Chondrocyte (in vitro differentiated cells): ENCODE measurements around the gene PDE3B. TPM values are rescaled to one million over a fixed set of nuclear protein-coding genes. Genes with fewer than 3 reads are reported as not detected.
"Not testable (repeated sequence)": the region's sequence is repeated elsewhere in the genome, so short reads cannot be mapped to it uniquely, and the experiment has no call there.

Source experiments
- DNase-seq: peaks from one replicate; pipeline ENCODE4 v3.0.0; 2021; ENCODE audit warnings: mixed read lengths, low spot score
- H3K27ac Mint-ChIP-seq: one replicate; pipeline ENCODE4 v1.8.0; 2021; ENCODE audit warnings: mild to moderate bottlenecking, moderate library complexity, mixed read lengths; ENCODE audit not compliant: unreplicated experiment
- H3K27me3 Mint-ChIP-seq: 2 replicates; pipeline ENCODE4 v1.8.0; 2021; ENCODE audit warnings: low read depth, mixed read lengths
- H3K36me3 Mint-ChIP-seq: 2 replicates; pipeline ENCODE4 v1.8.0; 2021; ENCODE audit warnings: low read depth, mixed read lengths
- H3K4me1 Mint-ChIP-seq: 2 replicates; pipeline ENCODE4 v1.8.0; 2021; ENCODE audit warnings: low read depth, mild to moderate bottlenecking, mixed read lengths
- H3K4me3 Mint-ChIP-seq: one replicate; pipeline ENCODE4 v1.8.0; 2021; ENCODE audit warnings: mild to moderate bottlenecking, moderate library complexity, mixed read lengths; ENCODE audit not compliant: unreplicated experiment
- H3K9me3 Mint-ChIP-seq: 2 replicates; pipeline ENCODE4 v1.8.0; 2021; ENCODE audit warnings: low read depth, mixed read lengths
- CTCF ChIP-seq: fragments of 200-600 bp; sonication (generic); IDR thresholded peaks from 2 replicates; pipeline ENCODE4 v1.5.0; 2021; ENCODE audit warnings: antibody characterized with exemption, mild to moderate bottlenecking, moderate library complexity
- total RNA-seq: library from RNA; stranded (reverse); gene quantifications from 3 replicates; pipeline ENCODE4 v1.2.1, GENCODE V29; 2021

The PDE3B gene
- total RNA-seq, 1 donor from 2014 or later = 0.47 TPM

DNA sequence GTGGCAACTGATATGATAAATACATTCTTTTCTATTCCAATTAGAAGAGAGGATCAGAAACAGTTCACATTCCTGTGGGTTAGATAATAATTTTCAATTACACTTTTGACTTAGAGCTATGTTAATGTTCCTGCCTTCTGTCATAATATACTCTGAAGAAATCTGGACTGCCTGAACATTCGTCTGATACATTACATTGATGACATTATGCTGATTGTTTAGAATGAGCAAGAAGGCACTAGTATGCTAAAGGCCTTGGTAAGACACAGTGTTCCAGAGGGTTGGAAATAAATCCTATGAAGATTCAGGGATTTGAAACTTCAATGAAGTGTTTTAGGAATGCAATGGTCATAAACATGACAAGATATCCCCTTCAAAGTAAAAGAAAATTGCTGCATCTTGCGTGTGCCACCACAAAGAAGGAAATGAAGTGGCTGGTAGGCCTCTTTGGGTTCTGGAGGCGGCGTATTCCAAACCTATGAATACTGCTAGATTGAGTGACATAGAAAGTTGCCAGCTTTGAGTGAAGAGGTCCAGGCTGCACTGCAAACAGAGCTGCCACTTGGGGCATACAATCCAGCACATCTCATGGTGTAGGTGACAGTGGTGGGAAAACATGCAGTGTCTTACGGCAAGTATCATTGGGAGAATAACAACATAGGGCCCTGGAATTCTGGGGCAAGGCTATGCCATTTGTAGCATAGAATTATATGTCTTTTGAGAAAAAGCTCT lies 21.2 kb upstream of the PDE3B start:
- H3K27me3 Mint-ChIP-seq = no peaks in the 10 kb centered on the region

DNA sequence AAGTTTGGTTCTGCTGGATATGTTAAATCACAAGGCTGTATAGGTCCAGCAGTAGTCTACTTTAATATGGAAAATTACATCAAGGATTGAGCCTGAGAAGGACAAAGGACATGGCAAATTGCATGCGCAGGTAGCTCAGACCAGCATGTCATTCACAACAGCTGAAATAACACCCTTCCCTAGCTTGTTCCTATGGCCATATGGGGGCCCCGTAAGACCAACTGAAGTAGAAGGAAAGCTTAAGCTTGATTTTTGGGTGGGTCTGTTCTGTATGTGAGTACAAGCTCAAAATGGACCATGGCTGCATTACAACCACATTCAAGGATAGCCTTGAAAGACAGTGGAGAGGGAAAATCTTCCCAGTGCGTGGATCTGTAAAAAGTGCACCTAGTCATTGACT lies 20.6 kb upstream of the PDE3B start:
- no peaks in the 10 kb centered on the region for H3K27me3 Mint-ChIP-seq
- no peak for TF ChIP-seq CTCF
- no peaks in the 10 kb centered on the region for H3K36me3 Mint-ChIP-seq
- no peaks in the 10 kb centered on the region for H3K4me1 Mint-ChIP-seq
- H3K9me3 Mint-ChIP-seq = no peaks in the 10 kb centered on the region
- DNase-seq = no peak
- H3K27ac Mint-ChIP-seq = no peak overlapping the region
- no peak overlapping the region for H3K4me3 Mint-ChIP-seq

More for the DNA sequence above, 21.2 kb upstream of the PDE3B start:
- Mint-ChIP-seq H3K4me3 (no peak overlapping the region), H3K9me3 (no peaks in the 10 kb centered on the region), H3K4me1 (no peaks in the 10 kb centered on the region), H3K36me3 (no peaks in the 10 kb centered on the region), H3K27ac (no peak overlapping the region)
- no peak for TF ChIP-seq CTCF
- no peak for DNase-seq

GRCh38 chr11:14625586-14626205 lies 17.9 kb upstream of the PDE3B start:
- no peak for TF ChIP-seq CTCF
- no peaks in the 10 kb centered on the region for H3K27me3 Mint-ChIP-seq
- no peaks in the 10 kb centered on the region for H3K4me1 Mint-ChIP-seq
- no peak for DNase-seq
- no peaks in the 10 kb centered on the region for H3K9me3 Mint-ChIP-seq
- H3K27ac Mint-ChIP-seq = no peak overlapping the region
- no peak overlapping the region for H3K4me3 Mint-ChIP-seq
- H3K36me3 Mint-ChIP-seq = no peaks in the 10 kb centered on the region

DNA sequence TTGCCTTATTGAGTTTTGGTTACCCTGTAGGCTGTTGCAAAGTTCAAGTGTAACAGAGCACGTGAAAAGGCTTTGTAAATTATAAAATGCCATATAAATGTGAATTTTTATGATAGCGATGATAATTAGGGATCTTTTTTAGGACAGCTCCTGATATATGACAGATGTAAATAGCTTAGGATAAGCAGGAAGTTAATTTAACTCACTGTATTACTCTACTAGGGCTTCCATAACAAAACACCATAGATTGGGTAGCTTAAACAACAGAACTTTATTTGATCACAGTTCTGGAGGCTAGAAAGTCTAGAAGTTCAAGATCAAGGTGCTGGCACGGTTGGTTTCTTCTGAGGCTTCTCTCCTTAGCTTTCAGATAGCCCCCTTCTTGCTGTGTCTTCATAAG lies 17.0 kb upstream of the PDE3B start:
- no peak for TF ChIP-seq CTCF
- no peaks in the 10 kb centered on the region for H3K4me1 Mint-ChIP-seq
- DNase-seq = no peak
- no peaks in the 10 kb centered on the region for H3K36me3 Mint-ChIP-seq
- no peaks in the 10 kb centered on the region for H3K27me3 Mint-ChIP-seq
- H3K9me3 Mint-ChIP-seq = no peaks in the 10 kb centered on the region
- no peak overlapping the region for H3K27ac Mint-ChIP-seq
- no peak overlapping the region for H3K4me3 Mint-ChIP-seq

DNA sequence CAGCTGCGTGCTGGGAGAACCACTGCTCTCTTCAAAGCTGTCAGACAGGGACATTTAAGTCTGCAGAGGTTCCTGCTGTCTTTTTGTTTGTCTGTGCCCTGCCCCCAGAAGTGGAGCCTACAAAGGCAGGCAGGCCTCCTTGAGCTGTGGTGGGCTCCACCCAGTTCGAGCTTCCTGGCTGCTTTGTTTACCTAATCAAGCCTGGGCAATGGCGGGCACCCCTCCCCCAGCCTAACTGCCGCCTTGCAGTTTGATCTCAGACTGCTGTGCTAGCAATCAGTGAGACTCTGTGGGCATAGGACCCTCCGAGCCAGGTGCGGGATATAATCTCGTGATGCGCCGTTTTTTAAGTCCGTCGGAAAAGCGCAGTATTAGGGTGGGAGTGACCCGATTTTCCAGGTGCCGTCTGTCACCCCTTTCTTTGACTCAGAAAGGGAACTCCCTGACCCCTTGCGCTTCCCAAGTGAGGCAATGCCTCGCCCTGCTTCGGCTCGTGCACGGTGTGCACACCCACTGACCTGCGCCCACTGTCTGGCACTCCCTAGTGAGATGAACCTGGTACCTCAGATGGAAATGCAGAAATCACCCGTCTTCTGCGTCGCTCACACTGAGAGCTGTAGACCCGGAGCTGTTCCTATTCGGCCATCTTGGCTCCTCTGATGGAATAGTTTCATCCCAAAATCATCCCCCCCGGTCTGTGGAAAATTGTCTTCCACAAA lies 9.9 kb upstream of the PDE3B start:
- not testable (repeated sequence) for H3K27ac Mint-ChIP-seq, DNase-seq, H3K9me3 Mint-ChIP-seq, H3K36me3 Mint-ChIP-seq, H3K4me3 Mint-ChIP-seq, H3K4me1 Mint-ChIP-seq, H3K27me3 Mint-ChIP-seq
